ENCODE data around the gene MRPL54. TPM values are rescaled to one million over a fixed set of nuclear protein-coding genes. Genes with fewer than 3 reads are reported as not detected.

Gene MRPL54
- total RNA-seq, 1 donor from 2014 or later: 33.0 TPM

DNA sequence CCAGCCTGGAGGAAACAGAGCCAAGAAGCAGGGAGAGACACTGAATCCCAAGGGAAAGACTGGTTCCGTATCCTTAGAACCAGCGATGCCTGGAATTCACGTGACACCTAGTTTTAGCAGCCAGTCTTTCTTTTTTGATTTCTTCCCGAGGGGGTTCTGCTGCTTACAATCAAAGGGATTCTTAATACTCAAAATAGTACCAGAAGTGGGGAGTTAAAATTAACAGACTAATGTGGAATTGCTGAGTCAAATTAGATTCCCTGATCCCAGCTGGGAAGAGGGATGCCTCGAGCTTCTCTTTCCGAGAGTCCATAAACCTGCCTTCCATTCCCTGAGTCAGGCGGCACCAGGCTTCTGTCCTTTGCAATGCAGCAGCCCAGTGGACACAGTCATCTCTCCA, 28.5 kb downstream of the MRPL54 start:
- peaks cover 15% of the 10 kb centered on the region for H3K36me3 Mint-ChIP-seq (ENCODE audit: unreplicated experiment)
- TF ChIP-seq, protein P1, sequence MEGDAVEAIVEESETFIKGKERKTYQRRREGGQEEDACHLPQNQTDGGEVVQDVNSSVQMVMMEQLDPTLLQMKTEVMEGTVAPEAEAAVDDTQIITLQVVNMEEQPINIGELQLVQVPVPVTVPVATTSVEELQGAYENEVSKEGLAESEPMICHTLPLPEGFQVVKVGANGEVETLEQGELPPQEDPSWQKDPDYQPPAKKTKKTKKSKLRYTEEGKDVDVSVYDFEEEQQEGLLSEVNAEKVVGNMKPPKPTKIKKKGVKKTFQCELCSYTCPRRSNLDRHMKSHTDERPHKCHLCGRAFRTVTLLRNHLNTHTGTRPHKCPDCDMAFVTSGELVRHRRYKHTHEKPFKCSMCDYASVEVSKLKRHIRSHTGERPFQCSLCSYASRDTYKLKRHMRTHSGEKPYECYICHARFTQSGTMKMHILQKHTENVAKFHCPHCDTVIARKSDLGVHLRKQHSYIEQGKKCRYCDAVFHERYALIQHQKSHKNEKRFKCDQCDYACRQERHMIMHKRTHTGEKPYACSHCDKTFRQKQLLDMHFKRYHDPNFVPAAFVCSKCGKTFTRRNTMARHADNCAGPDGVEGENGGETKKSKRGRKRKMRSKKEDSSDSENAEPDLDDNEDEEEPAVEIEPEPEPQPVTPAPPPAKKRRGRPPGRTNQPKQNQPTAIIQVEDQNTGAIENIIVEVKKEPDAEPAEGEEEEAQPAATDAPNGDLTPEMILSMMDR (IDR thresholded peaks at IDR 0.05; ENCODE audit: partially characterized antibody, unreplicated experiment): no peak
- no peaks in the 10 kb centered on the region for H3K4me1 Mint-ChIP-seq (ENCODE audit: low read depth, unreplicated experiment)
- no peak overlapping the region for H3K4me3 Mint-ChIP-seq (ENCODE audit: unreplicated experiment)
- H3K9me3 Mint-ChIP-seq (ENCODE audit: unreplicated experiment): peaks cover 5% of the 10 kb centered on the region
- H3K27me3 Mint-ChIP-seq (ENCODE audit: unreplicated experiment): peaks cover 14% of the 10 kb centered on the region
- no peak overlapping the region for H3K27ac Mint-ChIP-seq (ENCODE audit: unreplicated experiment)
- DNase-seq: no peak

DNA sequence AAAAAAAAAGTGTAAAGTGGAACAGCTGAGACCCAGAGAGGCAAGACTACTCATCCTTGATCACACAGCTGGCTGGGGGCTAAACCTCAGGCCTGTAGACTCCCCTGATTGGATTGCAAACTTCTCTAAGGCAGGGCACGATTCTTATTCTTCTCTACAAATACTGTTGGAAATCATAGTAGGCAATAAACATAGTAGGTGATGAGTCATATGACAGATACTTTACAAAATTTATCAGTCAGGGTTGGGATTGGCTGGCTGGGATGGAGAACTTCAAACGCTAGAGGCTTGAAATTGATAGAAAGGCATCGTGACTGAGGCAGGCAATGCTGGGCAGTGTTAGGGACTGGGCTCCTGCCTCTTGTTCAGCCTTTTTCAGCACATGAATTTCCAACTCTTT, 29.6 kb downstream of the MRPL54 start:
- TF ChIP-seq, protein P1 (IDR thresholded peaks at IDR 0.05; ENCODE audit: partially characterized antibody, unreplicated experiment): no peak
- peaks cover 9% of the 10 kb centered on the region for H3K9me3 Mint-ChIP-seq (ENCODE audit: unreplicated experiment)
- DNase-seq: no peak
- peaks cover 12% of the 10 kb centered on the region for H3K27me3 Mint-ChIP-seq (ENCODE audit: unreplicated experiment)
- H3K27ac Mint-ChIP-seq (ENCODE audit: unreplicated experiment): no peak overlapping the region
- no peak overlapping the region for H3K4me3 Mint-ChIP-seq (ENCODE audit: unreplicated experiment)
- H3K36me3 Mint-ChIP-seq (ENCODE audit: unreplicated experiment): peaks cover 22% of the 10 kb centered on the region
- no peaks in the 10 kb centered on the region for H3K4me1 Mint-ChIP-seq (ENCODE audit: low read depth, unreplicated experiment)

DNA sequence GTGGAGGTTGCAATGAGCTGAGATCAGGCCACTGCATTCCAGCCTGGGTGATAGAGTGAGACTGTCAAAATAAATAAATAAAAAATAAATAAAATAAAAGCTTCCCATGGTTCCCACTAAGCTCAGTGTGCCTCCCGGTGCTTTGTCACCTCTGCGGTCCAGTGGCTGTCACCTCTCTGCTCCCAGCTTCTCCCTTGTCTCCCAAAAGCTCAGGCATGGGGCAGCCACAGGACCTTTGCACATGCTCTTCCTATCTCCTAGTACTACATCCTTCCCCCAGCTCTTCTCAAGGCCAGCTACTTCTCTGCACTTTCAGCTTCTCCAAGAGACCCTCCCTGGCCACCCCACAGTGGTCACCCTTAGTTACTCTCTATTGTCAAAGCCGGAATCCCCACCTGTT, 31.3 kb downstream of the MRPL54 start:
- H3K27me3 Mint-ChIP-seq (ENCODE audit: unreplicated experiment): peaks cover 12% of the 10 kb centered on the region
- TF ChIP-seq, protein P1 (IDR thresholded peaks at IDR 0.05; ENCODE audit: partially characterized antibody, unreplicated experiment): no peak

DNA sequence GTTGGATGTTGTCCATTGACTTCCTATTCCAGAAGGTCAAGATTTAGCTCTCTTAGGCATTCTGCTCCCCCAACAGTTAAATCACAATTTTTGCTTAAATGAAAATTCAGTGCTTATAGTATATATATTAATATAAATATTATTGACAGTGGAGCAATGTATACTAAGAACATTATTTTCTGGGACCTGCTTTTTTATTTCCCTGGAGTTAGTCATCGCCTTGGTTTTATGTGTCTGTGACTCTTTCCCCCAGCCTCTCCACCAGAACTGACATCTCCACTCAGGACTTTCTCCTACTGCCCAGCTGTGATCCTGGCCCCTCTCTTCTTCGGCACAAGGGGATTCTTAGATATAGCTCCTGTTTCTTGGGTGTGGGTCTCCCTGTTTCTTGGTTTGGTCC, 33.9 kb downstream of the MRPL54 start:
- Mint-ChIP-seq H3K27me3 (ENCODE audit: unreplicated experiment) (peaks cover 9% of the 10 kb centered on the region), H3K4me3 (ENCODE audit: unreplicated experiment) (no peak overlapping the region), H3K27ac (ENCODE audit: unreplicated experiment) (no peak overlapping the region), H3K36me3 (ENCODE audit: unreplicated experiment) (peaks cover 14% of the 10 kb centered on the region), H3K4me1 (ENCODE audit: low read depth, unreplicated experiment) (no peaks in the 10 kb centered on the region), H3K9me3 (ENCODE audit: unreplicated experiment) (peaks cover 8% of the 10 kb centered on the region)
- TF ChIP-seq, protein P1 (IDR thresholded peaks at IDR 0.05; ENCODE audit: partially characterized antibody, unreplicated experiment): no peak
- DNase-seq: no peak

More for the DNA sequence above, 31.3 kb downstream of the MRPL54 start:
- H3K27ac Mint-ChIP-seq (ENCODE audit: unreplicated experiment): no peak overlapping the region
- H3K4me3 Mint-ChIP-seq (ENCODE audit: unreplicated experiment): no peak overlapping the region
- DNase-seq: no peak
- peaks cover 9% of the 10 kb centered on the region for H3K9me3 Mint-ChIP-seq (ENCODE audit: unreplicated experiment)
- peaks cover 22% of the 10 kb centered on the region for H3K36me3 Mint-ChIP-seq (ENCODE audit: unreplicated experiment)
- no peaks in the 10 kb centered on the region for H3K4me1 Mint-ChIP-seq (ENCODE audit: low read depth, unreplicated experiment)

DNA sequence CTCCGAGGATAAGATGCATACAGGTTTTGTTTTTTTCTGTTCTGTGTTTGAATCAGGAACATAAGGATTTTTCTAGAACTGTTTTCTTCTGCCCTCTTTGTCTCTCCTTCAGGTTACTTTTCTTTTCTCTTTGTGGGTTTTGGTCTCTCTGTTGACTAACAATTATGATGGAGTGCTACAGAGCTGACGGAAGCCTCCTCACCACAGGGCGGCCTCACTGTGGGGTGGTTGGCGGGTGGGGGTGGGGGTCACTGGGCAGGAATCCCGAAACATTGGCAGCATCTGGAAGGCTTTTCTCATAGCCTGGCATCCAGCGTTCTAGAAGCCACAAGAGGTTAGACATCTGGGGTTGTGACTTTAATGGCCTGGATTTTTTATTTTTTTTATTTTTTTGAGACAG, 35.7 kb downstream of the MRPL54 start:
- Mint-ChIP-seq H3K36me3 (ENCODE audit: unreplicated experiment) (peaks cover 6% of the 10 kb centered on the region), H3K4me3 (ENCODE audit: unreplicated experiment) (no peak overlapping the region), H3K27ac (ENCODE audit: unreplicated experiment) (no peak overlapping the region), H3K4me1 (ENCODE audit: low read depth, unreplicated experiment) (peaks cover 2% of the 10 kb centered on the region), H3K9me3 (ENCODE audit: unreplicated experiment) (peaks cover 6% of the 10 kb centered on the region), H3K27me3 (ENCODE audit: unreplicated experiment) (peaks cover 4% of the 10 kb centered on the region)
- no peak for DNase-seq
- TF ChIP-seq, protein P1 (IDR thresholded peaks at IDR 0.05; ENCODE audit: partially characterized antibody, unreplicated experiment): no peak

Data from glutamatergic neuron (in vitro differentiated cells).